Cerebellar cortex (tissue), 1 donor: Measurements from ENCODE around the gene TMPRSS2.

Source experiments
- DNase-seq: peaks from one replicate; pipeline ENCODE4 v3.0.0-alpha.2; 2015; ENCODE audit warnings: low spot score

Gene TMPRSS2

DNA sequence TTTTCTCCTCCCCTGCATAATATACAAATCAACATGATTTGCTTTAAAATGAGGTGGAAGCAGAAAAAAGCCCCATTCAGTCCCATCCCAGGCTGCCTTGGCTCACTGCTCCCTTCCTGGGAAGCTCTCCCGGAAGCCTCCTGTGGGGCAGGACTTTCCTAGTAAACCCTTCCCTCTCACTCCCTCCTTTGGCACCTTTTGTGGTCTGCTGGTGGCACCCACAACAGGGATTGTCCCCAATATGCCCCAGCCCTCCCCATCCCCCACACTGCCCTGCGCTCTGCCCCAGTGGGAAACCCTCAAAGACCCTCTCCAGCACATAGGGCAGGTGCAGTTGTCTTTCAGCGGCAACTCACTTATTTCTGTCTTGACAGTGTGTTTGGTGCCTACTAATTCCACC is 1.8 kb upstream of the TMPRSS2 start:
- DNase-seq = no peak

DNA sequence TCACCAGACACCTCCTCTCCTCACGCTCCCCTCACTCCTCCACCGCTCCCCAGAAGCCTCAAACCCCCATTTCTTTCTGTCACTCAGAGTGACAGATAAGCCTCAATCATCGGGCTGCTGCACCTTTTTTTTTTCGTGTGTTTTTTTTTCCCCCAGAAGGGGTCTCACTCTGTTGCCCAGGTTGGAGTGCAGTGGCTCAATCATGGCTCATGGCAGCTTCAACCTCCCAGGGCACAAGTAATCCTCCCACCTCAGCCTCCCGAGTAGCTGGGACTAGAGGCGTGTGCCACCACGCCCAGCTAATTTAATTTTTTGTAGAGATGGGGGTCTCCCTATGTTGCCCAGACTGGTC is 1.2 kb upstream of the TMPRSS2 start:
- DNase-seq = no peak

DNA sequence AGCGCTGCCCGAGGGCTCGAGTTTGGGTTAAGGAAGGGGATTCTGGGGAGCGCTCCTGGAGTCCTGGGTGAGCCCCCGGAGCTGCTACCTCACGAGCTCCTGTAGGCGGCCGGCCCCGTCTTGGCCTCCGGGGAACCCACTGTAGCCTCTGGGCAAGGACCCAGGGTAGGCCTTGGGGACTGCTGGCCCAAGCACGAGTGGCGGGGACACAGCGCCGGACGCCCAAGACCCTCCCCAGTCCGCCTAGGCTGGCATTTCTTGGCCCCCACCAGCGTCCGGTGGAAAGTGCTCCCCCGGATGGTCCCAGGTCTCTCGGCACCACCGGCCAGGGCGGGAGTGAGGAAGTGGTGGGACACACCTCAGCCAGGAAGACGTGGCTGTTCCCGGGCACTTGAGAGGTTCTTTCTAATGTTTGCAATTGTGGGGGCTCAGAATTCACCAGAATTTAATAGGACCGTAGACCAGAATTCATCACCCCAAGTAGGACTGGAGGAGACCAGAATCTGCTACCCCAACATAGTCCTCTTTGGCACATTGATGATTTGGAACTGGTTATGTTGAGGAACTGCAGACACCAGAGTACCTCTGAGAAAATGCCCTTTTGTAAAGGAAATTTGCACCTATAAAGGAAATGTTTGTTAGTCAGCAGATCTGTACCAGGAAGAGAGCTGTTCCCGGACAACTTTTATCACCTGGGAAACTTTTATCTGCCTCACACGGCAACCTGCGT is 622 bp upstream of the TMPRSS2 start:
- no peak for DNase-seq

DNA sequence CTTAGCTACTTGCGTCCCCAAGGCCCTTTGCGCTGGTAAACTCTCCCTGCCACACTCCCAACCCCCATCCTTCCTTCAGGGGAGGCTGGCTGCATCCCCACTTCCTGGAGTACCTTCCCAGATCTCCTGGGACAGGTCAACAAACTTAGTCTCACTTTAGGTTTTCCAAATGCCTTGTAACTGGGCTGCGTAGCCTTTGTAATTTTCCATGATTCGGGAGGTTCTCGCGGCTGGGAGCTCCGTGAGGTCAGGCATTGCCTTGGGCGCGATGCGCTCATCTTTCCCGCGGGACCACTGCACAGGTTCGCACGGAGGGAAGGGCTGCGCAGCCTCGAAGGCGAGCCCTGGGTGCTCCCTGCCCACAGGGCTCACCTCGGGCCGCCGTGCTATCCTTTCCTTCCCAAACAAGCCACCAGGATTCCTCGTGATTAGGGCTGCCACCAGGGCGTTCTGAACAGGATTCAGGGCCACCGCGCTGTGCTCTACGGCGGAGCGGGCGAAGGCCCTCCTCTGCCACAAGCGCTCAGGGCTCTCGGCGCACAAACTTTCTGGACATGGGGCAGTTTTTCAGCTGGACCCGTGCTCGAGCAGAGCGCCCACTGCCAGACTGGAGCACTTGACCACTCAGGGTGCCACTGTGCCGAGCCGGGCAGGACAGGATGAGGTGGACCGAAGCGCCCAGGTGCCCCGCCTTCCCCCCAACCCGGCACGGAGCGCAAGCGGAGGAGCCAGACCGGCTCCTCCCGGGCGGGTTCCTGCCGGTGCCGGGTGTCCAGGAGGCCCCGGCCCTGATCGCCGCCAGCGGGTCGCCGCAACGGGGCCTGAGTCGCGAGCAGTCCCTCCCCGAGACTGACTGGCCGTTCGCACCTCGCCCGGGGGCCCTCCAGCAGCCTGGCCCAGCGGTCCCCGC is 1.1 kb downstream of the TMPRSS2 start:
- no peak for DNase-seq

DNA sequence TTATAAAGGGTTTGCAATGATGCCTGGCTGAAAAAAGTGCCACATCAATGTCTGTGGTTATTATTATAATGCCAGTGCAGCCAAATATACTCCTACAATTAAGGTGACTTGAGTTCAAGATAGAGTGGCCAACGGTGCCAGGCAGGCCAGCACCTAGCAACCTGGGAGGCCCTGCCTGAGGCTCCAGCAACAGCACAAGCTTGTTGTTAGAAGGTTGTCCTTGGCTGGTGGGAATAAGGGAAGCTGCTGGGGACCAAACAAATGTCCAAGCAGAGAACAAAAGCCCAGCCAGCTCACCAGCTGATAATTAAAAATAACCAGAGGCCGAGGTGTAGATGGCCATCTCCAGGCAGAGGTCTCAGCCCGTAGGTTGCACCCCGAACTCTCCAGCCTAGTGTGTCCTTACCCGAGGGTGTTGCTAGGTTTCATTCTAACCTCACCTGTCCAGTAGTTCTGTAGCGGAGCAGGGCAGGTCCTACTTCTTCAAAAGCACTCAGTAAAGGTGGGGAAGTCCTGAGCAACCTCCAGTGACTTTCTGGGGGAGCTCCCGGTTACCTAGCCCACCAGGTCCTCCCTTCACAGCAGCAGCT is 1.9 kb downstream of the TMPRSS2 start:
- no peak for DNase-seq

DNA sequence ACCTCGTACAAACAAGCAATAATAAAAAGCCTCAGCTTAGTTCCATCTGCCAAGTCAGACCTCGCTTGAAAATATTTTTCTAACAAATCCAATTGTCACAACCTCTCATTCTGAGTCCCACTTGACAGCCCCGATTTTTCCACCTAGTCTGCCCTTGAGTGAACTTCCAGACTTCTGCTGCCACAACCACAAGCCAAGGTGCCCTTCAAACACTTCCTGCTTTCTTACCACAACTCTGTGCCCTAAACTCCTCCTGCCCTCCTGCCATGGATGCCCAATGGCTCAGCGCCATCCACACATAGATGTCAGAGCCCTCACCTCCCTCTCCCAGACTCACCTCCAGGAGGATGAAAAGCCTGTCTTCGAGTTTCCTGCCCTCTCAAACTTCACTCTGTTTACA is 3.9 kb downstream of the TMPRSS2 start:
- no peak for DNase-seq

DNA sequence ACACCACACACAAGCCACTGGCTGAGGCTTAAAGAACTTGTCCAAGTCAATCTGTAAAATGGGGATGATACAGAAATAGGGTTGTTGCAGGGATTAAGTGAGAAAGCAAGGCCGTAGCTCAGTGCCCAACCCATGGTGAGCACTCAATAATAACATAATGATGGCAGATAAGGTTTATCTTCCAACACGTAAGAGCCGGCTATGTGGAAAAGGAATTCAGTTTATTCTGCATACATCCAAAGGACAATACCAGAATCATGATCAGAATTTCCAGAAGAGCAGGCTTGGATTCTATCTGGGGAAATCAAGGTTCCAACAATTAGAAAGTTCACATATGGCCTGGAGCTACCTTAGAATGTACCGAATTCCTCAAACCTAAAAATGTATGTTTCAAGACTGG is 4.6 kb downstream of the TMPRSS2 start:
- DNase-seq = no peak

DNA sequence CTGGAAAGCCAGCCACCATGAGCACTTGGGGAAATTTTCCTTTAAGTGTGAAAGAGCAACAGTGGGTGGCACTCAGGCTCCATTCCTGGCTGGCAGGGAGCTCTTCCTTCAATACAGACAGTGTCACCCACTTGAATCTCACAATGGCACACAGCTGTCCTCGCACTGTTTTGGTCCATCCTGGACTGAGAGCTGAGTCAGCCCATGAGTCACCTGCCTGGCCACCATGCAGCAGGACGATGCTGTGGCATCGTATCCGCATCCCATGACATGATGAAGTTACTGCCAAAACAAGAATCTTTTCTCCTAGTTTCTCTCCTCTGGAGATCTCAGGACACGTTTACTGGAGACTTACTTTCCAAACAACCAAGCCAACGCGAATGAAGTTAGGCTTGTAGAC is 6.0 kb downstream of the TMPRSS2 start:
- DNase-seq = no peak

DNA sequence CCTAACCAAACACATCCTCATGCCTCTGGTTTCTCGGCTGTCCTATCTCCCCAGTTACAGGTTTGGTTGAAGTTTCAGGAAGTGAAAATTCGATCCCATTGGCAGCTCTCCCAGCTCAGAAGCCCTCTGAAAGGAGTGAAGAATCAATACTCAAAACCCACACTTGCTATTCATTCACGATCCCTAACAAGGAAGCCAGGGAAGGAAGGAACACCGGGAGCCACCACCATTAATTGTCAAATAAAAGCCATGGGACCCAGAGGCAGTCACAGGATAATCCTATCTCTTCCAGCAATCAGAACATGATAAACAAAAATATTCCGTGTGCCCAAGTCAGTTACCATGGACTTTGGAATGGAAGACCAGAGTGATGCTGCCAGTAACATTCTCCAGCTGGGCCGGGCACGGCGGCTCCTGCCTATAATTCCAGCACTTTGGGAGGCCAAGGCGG is 7.0 kb downstream of the TMPRSS2 start:
- no peak for DNase-seq

DNA sequence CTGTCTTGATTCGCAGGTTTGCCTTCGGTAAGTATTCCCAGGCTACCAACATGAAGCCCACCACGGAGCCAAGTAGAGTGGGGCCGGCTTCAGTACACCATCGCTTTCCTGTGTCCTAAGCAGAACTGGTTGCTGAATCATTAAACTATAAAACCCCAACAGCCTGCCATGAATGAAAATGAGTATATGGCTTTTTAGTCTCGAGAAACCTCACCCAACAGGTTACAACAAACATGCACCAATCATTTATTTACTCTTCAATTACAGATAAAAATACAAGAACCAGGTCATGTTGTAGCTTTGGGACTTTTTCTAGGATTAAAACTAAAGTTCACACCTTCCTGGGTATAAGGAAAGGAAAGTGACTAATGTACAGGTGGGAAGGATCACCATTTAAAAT is 7.6 kb downstream of the TMPRSS2 start:
- DNase-seq = no peak

DNA sequence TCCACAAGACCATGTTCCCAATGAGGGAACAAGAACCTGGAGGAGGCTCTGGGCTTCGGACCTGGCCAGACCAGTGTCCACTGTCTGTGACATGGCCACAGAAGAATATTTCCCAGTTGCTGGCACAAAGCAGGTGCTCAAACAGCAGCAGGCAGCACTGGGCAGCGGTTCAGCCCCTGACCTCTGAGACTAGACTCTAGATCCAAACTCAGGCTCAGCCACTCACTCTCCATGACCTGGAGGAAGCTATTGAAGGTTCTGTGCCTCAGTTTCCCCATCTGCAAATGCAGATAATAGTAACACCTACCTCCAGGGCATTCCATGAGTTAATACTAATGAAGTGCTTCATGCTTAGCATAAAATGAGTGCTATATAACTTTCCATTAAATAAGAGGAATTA is 8.0 kb downstream of the TMPRSS2 start:
- no peak for DNase-seq

DNA sequence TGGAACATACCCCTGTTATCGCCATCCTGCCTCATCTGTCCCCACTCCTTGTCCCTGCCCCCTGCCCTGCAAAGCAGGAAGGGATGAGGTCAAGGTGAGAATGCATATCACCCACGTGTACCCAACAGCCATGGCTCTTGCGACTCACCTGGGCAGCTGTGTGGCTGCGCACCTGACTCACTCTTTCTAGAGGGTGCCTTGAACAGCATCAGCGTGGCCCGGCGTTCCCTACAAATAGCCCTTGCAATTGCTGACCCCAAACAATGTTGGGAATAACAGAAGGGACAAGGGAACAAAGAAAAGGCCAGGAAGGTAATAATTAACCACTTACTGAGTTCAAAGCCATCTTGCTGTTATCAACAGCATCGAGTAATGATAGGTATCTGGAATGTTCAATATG is 10.2 kb downstream of the TMPRSS2 start:
- no peak for DNase-seq

DNA sequence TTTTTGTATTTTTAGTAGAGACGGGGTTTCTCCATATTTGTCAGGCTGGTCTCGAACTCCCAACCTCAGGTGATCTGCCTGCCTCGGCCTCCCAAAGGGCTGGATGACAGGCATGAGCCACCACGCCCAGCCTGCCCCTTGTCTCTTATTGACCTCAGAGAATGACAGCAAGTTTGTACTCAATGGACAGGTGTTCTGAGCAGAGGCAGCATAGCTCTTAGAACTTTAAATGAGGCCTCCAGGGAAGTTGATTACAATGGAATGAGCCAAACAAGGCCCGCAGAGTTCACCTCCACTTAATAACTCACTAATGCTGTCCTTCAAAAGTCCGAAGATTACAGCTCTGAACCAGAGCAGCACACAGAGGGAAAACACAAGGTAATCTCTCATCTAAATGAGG is 10.9 kb downstream of the TMPRSS2 start:
- DNase-seq = no peak

DNA sequence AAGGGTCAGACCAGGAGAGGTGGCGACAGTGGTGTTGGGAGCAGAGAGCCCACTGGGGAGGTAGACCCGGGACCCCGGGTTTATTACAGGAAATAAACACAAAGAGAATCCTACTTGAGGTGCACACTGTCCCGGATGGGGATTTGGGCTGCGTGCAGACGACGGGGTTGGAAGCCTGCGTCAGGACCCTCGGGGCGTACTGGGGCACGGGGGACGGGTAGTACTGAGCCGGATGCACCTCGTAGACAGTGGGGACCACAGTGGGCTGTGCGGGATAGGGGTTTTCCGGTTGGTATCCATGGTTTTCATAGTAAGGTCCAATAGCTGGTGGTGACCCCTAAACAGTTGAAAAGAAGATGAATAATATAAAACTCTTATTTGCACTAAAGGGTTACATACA is 13.7 kb downstream of the TMPRSS2 start:
- no peak for DNase-seq

DNA sequence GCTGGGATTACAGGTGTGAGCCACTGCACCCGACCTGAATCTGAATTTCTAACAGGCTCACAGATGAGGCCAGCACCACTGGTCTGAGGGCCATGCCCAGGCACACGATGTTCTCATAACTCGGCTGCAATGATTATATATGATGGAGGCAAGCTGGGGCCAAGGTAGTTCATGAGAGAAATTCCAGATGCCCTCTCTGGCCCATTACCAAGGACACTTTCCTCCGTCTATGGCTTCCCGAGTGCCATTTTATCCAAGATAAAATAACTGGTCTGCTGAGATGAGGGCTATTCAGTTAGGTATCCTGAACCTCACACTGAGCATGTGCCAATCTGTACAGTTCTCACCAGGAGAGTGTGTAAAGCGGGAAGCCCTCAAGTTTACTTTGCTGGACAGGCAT is 16.5 kb downstream of the TMPRSS2 start:
- no peak for DNase-seq

DNA sequence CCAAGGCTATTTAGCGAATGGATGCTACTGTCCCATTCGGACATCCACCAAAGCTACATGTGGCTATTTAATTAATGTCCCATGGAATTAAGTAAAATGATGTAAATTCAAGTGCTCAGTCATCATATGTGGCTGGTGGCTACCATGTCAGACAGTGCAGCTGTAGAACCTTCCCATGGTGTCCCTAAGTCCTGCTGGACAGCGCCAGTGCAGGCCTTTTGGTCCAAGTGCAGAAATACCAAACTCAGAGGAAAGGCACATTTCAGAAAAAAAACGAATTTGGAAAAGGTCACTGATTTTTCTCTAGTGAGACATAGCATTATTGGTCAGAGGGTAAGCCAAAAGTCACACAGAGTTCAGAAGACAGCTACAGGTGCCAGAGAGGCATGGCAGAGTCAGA is 17.6 kb downstream of the TMPRSS2 start:
- DNase-seq = no peak

DNA sequence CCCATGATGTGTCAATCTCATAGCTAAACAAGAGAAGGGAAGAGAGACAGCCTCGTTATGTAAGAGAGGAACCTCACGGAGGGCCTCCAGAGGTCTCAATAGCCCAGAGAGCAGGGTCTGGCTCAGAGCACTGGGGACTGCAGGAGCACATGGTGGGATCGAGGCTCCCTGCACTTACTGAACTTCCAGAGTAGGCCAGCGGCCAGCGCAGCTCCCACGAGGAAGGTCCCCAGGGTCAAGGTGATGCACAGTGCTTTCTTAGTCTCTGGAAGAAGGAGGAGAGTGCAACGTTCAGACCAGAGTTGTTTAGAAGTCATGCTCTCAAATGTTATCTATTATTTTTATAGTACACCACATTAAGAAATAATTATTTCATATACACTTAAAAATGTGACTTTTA is 18.6 kb downstream of the TMPRSS2 start:
- DNase-seq = no peak

DNA sequence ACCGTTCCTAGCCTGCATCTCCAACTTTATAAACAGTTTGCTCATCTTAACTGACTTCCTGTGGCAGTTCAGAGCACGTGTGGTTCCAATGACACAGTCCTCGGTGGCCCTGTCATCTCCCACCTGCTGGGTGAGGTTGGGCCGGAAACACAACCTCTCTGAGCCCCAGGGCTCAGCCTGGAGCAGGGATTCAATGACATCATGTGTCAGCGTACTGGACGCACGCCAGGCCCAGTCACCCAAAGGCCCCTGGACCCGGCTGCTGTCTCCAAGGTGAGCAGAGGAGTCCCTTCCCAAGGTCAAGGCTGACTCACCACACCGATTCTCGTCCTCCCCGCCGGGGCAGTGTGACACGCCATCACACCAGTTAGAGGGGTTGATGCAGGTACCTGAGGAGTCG is 19.9 kb downstream of the TMPRSS2 start:
- DNase-seq = no peak

DNA sequence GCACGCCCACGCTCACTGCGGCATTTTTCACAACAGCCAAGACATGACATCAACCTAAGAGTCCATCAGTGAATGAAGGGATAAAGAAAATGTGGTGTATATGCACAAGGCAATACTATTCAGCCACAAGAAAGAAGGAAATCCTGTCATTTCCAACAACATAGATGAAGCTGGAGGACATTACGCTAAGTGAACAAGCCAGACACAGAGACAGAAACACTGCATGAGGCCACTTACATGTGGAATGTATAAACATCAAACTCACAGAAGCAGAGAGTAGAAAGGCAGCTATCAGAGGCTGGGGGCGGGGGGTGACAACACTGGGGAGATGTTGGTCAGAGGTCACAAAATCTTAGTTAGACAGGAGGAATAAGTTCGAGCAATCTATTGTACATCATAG is 20.9 kb downstream of the TMPRSS2 start:
- DNase-seq = no peak

DNA sequence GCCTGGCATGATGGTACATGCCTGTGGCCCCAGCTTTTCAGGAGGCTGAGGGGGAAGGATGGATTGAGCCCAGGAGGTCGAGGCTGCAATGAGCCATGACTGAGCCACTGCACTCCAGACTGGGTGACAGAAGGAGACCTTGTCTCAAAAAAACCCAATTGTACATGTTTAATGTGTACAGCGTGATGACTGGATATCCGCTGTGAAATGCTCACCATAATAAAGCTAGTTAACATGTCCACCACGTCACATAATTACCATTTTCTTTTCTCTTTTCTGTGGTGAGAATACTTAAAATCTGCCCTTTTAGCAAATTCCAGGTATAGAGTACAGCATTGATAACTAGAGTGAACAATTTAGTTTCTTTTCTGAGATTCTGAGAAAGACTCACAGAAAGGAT is 24.0 kb downstream of the TMPRSS2 start:
- DNase-seq = no peak

DNA sequence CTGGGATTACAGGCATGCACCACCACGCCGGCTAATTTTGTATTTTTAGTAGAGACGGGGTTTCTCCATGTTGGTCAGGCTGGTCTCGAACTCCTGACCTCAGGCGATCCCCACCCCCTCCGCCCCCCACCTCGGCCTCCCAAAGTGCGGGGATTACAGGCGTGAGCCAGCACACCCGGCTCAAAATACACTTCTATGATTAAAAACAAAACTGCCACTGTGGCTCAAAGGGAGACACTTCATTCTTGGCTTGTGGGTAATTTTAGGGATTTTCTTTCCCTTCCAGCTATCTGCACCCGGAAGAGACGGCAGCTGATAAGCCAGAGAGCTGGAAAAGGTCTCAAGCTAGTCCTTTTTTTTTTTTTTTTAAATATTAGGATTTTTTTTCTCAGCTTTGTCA is 24.5 kb downstream of the TMPRSS2 start:
- no peak for DNase-seq

DNA sequence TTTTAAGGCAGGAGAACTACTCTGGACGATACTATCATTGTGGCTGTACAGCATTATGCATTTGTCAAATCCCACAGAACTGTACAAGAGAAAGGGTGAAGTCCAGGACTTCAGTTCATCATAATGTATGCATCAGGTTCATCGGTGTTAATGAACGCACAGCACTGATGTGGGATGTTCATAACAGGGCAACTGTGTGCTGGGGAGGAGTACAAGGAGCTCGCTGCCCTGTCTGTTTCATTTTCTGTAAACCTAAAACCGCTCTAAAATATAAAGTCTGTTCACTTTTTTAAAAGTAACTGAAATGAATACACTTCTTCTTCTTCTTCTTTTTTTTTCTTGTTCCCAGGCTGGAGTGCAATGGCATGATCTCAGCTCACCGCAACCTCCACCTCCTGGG is 25.0 kb downstream of the TMPRSS2 start:
- no peak for DNase-seq

DNA sequence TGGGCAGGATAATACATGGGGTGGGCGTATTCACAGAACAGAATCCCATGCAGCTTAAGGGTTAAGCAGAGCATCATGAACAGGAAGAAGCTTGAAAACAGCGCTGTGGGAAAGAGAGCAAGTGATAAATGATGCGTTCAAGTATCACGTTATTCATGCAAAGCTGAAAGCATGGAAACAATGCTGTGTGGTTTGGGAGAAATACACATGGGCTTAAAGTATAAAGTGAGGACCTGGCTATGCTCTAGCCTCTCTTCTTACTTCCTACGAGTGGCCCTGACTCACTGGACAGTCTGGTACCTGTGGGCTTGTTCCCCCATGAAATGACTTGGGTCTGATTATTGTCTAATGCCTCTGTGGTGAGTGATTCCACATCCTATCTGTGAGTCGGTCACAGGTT is 25.7 kb downstream of the TMPRSS2 start:
- no peak for DNase-seq
